Measurements from ENCODE around the gene IGFBPL1. TPM values are rescaled to one million over a fixed set of nuclear protein-coding genes. Genes with fewer than 3 reads are reported as not detected.

The IGFBPL1 gene
- total and polyA plus RNA-seq, 2 of the 13 experiments (the other 11 are each of a cell fraction or from before 2014, with no cell fraction given) = 0.24 TPM; not detected in 1

DNA sequence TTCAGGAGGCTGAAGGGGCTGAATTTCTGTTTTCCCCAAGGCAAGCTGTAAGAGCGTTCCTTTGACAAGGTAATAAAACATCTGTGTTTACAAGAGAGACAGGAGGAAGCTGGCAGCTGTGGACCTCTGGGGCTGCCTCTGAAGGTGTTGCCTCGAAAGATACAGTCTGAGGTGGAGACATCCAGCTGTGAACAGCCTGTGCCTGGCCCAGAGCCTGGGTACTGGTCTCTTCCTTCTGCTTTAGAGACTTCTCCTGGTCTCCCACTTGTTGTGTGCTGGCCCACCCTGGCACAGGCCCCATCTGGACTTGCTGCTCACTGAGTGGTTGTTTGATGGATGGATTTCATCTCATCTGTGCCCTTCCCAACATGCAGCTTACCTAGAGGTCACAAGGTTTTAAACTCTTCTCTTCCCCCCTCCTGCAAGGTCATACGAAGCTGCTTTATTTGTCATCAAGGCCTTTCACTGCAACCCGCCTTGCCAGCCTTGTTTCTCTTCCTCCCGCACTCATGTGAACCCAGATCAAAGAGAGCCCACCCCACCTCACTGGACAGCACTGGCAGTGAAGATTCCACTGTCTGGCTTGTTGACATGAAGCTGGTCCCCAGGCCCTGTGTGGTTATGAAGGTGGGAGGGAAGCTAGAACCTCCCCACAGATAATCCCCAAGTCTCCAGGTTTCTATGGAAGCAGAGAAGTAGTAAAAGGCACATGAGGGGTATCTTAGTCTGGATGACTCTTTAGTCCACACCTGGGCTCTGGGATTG is 66.7 kb downstream of the IGFBPL1 start (continued):
- TF ChIP-seq, protein P1, sequence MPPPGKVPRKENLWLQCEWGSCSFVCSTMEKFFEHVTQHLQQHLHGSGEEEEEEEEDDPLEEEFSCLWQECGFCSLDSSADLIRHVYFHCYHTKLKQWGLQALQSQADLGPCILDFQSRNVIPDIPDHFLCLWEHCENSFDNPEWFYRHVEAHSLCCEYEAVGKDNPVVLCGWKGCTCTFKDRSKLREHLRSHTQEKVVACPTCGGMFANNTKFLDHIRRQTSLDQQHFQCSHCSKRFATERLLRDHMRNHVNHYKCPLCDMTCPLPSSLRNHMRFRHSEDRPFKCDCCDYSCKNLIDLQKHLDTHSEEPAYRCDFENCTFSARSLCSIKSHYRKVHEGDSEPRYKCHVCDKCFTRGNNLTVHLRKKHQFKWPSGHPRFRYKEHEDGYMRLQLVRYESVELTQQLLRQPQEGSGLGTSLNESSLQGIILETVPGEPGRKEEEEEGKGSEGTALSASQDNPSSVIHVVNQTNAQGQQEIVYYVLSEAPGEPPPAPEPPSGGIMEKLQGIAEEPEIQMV (CRISPR knock-in tag; IDR thresholded peaks at IDR 0.05; ENCODE audit: low read depth) = no peak
- TF ChIP-seq EEA1 (CRISPR knock-in tag; IDR thresholded peaks at IDR 0.05; ENCODE audit: borderline replicate concordance) (no peak), ZSCAN30 (CRISPR knock-in tag; IDR thresholded peaks at IDR 0.05) (no peak), SKI (IDR thresholded peaks at IDR 0.05; ENCODE audit: partially characterized antibody) (no peak), KAT7 (CRISPR knock-in tag; IDR thresholded peaks at IDR 0.05; ENCODE audit: borderline replicate concordance) (no peak)

DNA sequence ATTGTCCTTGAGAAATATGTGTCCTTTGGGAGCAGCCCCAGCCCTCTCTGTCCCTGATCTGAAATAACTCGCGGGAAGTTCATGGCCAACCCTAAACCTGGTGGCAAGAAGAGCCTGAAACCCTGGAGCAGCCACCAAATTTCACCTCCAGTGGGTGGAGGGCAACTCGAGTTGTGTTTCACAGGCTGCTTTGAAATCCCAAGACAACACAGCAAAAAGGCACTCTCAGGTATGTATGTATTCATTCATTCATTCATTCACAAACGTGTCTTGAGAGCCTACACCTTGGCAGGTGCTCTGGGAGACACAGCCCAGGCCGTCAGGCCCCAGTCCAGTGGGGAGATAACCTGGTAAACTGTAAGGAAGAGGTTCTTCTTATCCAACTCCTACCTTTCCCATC is 67.4 kb downstream of the IGFBPL1 start:
- ATAC-seq (no peak), FAIRE-seq (no peak), DNase-seq (ENCODE audit: low spot score) (no peak)
- H3K36me3 ChIP-seq (replicated peaks in 1 of 2; ENCODE audit: control insufficient read depth in 1 of 2, insufficient read depth in 2 of 2, low read length in 2 of 2) = no peaks in the 10 kb centered on the region
- BruUV-seq (replicated peaks) = no TSS peak
- H3K79me2 ChIP-seq (ENCODE audit: insufficient read depth, low read length) = no peaks in the 10 kb centered on the region
- intact Hi-C loops (cut with micrococcal nuclease; ENCODE audit: unreplicated experiment) = no loop called here
- H3K4me3 ChIP-seq (replicated peaks in 1 of 3; ENCODE audit: insufficient read depth in 1 of 3, low read depth in 2 of 3, low read length in 3 of 3) = no peak overlapping the region
- no peak overlapping the region for H3K9ac ChIP-seq (ENCODE audit: insufficient read depth, low read depth, low read length)
- H3K27me3 ChIP-seq (ENCODE audit: control insufficient read depth in 1 of 2, insufficient read depth in 2 of 2, low read length in 2 of 2) = no peaks in the 10 kb centered on the region
- H4K20me1 ChIP-seq (ENCODE audit: insufficient read depth, low read length) = no peaks in the 10 kb centered on the region
- no peak for TF ChIP-seq ZBTB7B (CRISPR knock-in tag; IDR thresholded peaks at IDR 0.05)
- TF ChIP-seq ZNF17 (CRISPR knock-in tag; IDR thresholded peaks at IDR 0.05) = no peak
- TF ChIP-seq, protein P2, sequence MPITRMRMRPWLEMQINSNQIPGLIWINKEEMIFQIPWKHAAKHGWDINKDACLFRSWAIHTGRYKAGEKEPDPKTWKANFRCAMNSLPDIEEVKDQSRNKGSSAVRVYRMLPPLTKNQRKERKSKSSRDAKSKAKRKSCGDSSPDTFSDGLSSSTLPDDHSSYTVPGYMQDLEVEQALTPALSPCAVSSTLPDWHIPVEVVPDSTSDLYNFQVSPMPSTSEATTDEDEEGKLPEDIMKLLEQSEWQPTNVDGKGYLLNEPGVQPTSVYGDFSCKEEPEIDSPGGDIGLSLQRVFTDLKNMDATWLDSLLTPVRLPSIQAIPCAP (CRISPR knock-in tag; IDR thresholded peaks at IDR 0.05; ENCODE audit: low read depth) = no peak
- no peak for TF ChIP-seq POLR2G (IDR thresholded peaks at IDR 0.05; ENCODE audit: low read depth, low read length)
- no peak for TF ChIP-seq FLYWCH1 (CRISPR knock-in tag; IDR thresholded peaks at IDR 0.05)
- TF ChIP-seq, protein P3, sequence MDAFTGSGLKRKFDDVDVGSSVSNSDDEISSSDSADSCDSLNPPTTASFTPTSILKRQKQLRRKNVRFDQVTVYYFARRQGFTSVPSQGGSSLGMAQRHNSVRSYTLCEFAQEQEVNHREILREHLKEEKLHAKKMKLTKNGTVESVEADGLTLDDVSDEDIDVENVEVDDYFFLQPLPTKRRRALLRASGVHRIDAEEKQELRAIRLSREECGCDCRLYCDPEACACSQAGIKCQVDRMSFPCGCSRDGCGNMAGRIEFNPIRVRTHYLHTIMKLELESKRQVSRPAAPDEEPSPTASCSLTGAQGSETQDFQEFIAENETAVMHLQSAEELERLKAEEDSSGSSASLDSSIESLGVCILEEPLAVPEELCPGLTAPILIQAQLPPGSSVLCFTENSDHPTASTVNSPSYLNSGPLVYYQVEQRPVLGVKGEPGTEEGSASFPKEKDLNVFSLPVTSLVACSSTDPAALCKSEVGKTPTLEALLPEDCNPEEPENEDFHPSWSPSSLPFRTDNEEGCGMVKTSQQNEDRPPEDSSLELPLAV (CRISPR knock-in tag; conservative IDR thresholded peaks at IDR 0.05; ENCODE audit: low read depth) = no peak
- no peak for TF ChIP-seq TCF12 (IDR thresholded peaks at IDR 0.05)
- TF ChIP-seq TCF12 (CRISPR knock-in tag; IDR thresholded peaks at IDR 0.05) = no peak
- no peak for TF ChIP-seq KDM6A (CRISPR knock-in tag; IDR thresholded peaks at IDR 0.05; ENCODE audit: low read depth)
- no peak for TF ChIP-seq ZNF550 (CRISPR knock-in tag; IDR thresholded peaks at IDR 0.05; ENCODE audit: borderline replicate concordance)
- TF ChIP-seq FIP1L1 (IDR thresholded peaks at IDR 0.05; ENCODE audit: borderline replicate concordance, insufficient read depth, low read depth, low read length) = no peak
- TF ChIP-seq ZNF274 (CRISPR knock-in tag; IDR thresholded peaks at IDR 0.05) = no peak
- TF ChIP-seq SP140L (CRISPR knock-in tag; IDR thresholded peaks at IDR 0.05; ENCODE audit: borderline replicate concordance) = no peak
- TF ChIP-seq ZSCAN31 (CRISPR knock-in tag; IDR thresholded peaks at IDR 0.05; ENCODE audit: low read depth) = no peak
- CTCF ChIA-PET (ENCODE audit: low intra/inter-chr PET ratio, low total read pairs) = no interaction called here
- no peak overlapping the region for H2AFZ ChIP-seq (ENCODE audit: low read length)
- WGBS (ENCODE audit: low lambda C conversion rate) = 45% methylated on average over 5 of the region's 5 CpGs
- no peak overlapping the region for H3K4me2 ChIP-seq (ENCODE audit: low read depth, low read length)
- no peaks in the 10 kb centered on the region for H3K9me3 ChIP-seq (ENCODE audit: low read length)
- no peak overlapping the region for H3K27ac ChIP-seq (ENCODE audit: extremely low read length, insufficient read depth, low read length)
- POLR2A ChIA-PET = no interaction called here
- peaks cover 81% of the 10 kb centered on the region for H3K4me1 ChIP-seq (ENCODE audit: insufficient read depth, low read length)
- in situ Hi-C loops (cut with HindIII; ENCODE audit: extremely low pct_ligation_motif_present, low pct_unique_long_range_greater_than_20kb) = loop anchor here (10.0 to 25.0 kb wide), 2 partner anchors 452 to 870 kb away; partner anchors contain the start of genes POLR1E and SLC25A51

Measured in HepG2 (cell line).